ENCODE data around the gene LY9. TPM values are rescaled to one million over a fixed set of nuclear protein-coding genes. Genes with fewer than 3 reads are reported as not detected.

LY9 gene
- total RNA-seq, 1 donor from 2014 or later, result not detected

DNA sequence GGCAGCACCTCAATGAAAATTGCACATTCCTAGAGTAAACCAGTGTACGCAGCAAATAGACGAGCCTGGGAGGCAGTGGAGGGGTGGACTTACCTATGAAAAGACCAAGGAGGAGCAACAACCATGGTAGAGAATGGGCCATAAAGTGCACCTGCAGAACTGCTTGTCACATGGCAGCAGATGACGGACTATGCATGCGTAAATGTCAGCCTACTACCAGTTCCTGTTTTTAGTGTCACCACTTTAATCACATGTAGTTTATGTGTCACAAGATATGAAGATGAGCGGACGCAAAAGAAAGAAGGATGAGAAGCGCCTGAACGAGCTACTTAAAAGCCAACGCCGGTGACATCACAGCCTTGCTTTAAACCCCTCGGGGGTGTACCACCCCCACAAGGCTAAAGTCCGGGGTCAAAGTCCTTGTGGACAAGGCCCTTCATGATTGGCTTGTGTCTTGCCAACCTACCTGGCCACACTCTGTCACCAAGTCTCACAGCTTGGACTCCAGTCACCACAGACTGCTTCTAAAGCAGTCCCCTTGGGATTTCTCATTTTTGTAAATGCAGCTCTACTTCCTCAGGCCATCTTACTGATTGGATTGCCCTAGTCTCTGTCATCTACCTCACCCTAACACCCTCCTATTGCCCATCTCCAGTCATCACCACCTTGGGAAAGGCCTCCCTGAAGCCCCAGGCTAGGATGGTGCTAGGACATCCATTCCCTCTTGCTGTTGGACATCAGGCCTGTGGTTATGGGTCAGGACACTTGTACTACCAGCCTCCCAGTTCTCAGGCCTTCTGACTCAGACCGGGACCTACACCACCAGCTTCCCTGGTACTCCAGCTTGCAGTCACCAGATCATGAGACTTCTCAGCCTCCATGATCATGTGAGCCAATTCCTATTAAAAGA is 6.0 kb upstream of the LY9 start:
- TF ChIP-seq CTCF (conservative IDR thresholded peaks at IDR 0.05; ENCODE audit: low read depth, low read length), result no peak
- DNase-seq (ENCODE audit: low read depth), result no peak
- no peak overlapping the region for H3K4me3 ChIP-seq (ENCODE audit: low read depth, low read length)

- no peak for TF ChIP-seq CTCF (conservative IDR thresholded peaks at IDR 0.05; ENCODE audit: low read depth, low read length)
- H3K4me3 ChIP-seq (ENCODE audit: low read depth, low read length), result no peak overlapping the region
- no peak for DNase-seq (ENCODE audit: low read depth)
Measured at GRCh38 chr1:160794376-160794775, 1.6 kb upstream of the LY9 start.

DNA sequence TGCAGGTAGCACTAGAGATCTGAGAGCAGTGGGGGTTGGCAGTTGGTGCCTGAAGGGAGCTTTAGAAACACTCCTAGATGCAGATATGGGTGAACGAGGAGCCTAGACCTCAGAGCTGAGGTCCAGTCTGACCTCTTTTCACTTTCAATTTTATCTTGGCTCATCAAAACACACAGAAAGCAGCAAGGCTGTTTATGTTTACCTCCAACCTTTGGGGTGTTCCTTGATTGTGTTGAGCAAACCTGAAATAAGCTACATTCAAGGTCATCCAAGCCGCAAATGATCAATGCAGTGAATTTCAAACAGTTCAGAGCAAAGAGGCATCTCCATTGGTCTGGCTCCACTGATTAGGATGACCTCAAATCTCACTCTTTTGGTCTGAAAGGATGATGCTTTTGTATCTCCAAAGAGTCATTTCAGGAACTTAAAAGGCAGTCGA is 1.3 kb downstream of the LY9 start:
- no peak for TF ChIP-seq CTCF (conservative IDR thresholded peaks at IDR 0.05; ENCODE audit: low read depth, low read length)
- no peak for DNase-seq (ENCODE audit: low read depth)
- H3K4me3 ChIP-seq (ENCODE audit: low read depth, low read length), result no peak overlapping the region

DNA sequence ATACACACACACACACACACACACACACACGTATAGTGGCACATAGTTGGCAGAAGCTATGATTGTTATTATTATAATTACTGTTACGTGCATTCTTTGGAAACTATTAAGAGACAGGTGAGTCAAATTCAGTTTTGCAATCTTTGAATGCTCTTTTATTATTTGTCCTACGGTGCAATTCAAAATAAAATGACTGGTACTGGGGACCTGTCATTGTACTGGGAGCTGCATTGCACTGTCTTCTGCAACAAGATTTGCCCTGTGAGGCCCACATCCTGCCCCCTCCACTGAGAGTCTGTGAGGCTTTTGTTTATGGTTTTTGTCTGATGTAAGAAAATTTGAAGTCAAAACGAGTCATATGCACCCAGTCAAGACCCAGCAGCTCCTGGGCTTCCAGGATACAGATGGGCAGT is 1.9 kb downstream of the LY9 start:
- no peak overlapping the region for H3K4me3 ChIP-seq (ENCODE audit: low read depth, low read length)
- no peak for TF ChIP-seq CTCF (conservative IDR thresholded peaks at IDR 0.05; ENCODE audit: low read depth, low read length)
- DNase-seq (ENCODE audit: low read depth), result no peak

DNA sequence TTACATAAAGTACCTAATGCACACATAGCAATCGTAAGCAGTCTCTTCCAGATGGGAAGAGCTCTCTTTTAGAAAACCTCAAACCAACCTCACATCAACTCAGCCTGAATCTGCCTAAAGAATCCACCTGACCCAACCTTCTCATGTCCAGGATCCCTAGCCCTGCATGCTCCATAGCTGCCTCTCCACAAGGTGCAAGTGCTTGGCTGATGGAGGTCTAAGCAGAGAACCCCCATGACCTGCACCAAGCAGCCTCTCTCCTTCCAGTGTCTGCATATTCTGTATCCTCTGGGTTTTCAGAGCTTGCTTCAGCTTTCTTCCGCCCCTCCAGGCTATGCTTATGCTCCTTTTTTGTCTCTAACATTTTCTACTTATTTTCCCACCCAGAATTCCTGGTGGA is 2.5 kb downstream of the LY9 start:
- DNase-seq (ENCODE audit: low read depth), result no peak
- no peak overlapping the region for H3K4me3 ChIP-seq (ENCODE audit: low read depth, low read length)
- no peak for TF ChIP-seq CTCF (conservative IDR thresholded peaks at IDR 0.05; ENCODE audit: low read depth, low read length)

GRCh38 chr1:160799641-160800040 is 3.7 kb downstream of the LY9 start:
- no peak for DNase-seq (ENCODE audit: low read depth)
- no peak for TF ChIP-seq CTCF (conservative IDR thresholded peaks at IDR 0.05; ENCODE audit: low read depth, low read length)
- H3K4me3 ChIP-seq (ENCODE audit: low read depth, low read length), result no peak overlapping the region

- H3K4me3 ChIP-seq (ENCODE audit: low read depth, low read length), result no peak overlapping the region
- TF ChIP-seq CTCF (conservative IDR thresholded peaks at IDR 0.05; ENCODE audit: low read depth, low read length), result no peak
- DNase-seq (ENCODE audit: low read depth), result no peak
Measured at GRCh38 chr1:160800142-160800541, 4.2 kb downstream of the LY9 start.
